Left lobe of liver (tissue), 2 donors: ENCODE data around the gene CNTFR. TPM values are rescaled to one million over a fixed set of nuclear protein-coding genes. Genes with fewer than 3 reads are reported as not detected.

Experiments
- ATAC-seq: fragments of 200-7000 bp; cut with Tn5 transposase; one replicate; pipeline ENCODE4 v1.9.1; 2020; ENCODE audit warnings: mild to moderate bottlenecking, moderate library complexity
- DNase-seq: peaks from one replicate; pipeline ENCODE4 v3.0.0-alpha.2; 2020; ENCODE audit warnings: low spot score
- total RNA-seq: library from RNA; stranded (reverse); gene quantifications from one replicate; pipeline ENCODE4 v1.2.1, GENCODE V29; 2021
- donor health status: DM: no; HTN: no; CAD: no; lungs with moderate emphysema.
- donor health status: DM: no; HTN: yes; CAD: no.

The CNTFR gene
- total RNA-seq, 1 donor from 2014 or later, result 13.0 TPM

GRCh38 chr9:34556949-34557348, 32.6 kb downstream of the CNTFR start:
- DNase-seq (no peak), ATAC-seq (no peak)

GRCh38 chr9:34555936-34556525, 33.5 kb downstream of the CNTFR start:
- no peak for DNase-seq
- ATAC-seq, result no peak

DNA sequence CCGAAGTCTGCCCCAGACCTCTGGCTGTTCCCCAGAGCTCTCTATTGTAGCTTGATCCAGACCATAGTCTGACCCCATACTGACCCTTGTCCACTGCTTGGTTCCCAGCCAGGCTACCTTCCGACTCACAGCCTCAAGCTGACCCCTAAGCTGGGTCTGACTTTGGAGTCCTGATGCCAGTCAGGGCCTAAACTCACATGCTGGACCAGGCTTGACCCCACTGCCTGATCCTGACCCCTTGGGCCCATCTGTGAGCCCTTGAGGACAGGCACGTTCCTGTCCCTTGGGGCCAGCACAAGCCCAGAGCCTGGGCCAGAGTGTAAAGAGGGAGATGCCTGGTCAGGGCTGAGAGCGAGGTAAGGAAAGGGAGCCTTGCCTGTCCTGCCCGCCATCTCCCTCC, 34.0 kb downstream of the CNTFR start:
- ATAC-seq, result peak; percentile 72
- DNase-seq, result peak; percentile 64

DNA sequence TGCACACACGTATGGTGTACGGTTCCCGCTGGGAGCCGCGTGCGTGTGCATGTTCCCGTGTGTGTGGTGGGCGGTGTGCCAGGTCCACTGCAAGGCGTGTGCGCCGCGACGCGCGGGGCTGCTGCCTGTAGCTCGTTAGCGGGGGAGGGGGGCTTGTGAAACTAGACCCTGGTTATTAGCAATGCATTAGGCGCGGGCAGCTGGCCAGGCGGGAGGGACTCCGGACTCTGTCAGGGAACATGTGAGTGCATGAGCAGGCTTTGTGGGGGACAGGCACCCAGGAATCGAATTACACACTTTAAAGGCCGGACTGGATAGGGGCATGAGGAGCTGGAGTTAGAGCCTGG, 34.5 kb downstream of the CNTFR start:
- DNase-seq (no peak), ATAC-seq (peak; percentile 47)

DNA sequence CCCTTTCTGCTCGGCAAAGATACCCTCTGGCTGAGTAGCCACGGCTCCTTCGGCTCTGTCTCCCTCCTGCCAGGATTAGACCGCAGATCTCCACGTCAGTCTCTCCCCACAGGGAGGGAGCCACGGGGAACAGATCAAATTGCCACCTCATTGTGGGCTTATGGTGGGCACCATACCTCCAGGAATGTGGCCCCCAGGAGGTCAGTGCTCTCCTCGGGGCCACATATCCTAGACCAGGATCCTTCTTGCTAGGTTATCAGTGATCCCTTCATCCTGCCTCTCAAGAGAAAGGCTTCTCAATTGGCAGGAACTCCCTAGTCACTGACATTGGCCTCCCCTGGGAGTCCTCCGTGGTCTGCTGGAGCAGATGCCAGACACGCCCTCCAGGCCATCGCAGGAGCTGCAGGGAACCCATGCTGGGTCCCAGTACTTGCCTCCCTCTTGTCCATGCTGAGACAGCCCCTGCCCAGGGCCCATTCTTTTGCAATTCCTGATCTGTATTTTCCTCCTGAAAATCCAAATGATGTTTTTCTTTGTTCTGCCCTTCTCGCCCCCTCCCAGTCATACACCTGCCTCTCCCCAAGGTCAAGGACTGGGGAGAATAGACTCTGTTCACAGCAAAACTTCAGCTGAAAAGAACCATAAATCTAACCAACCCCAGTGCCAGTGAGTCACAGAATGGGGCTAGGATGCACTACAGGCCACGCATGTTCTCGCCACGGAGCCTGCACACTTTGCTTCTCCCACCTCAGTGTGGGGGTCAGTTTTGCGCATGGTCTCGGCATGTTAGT, 35.1 kb downstream of the CNTFR start:
- DNase-seq (no peak), ATAC-seq (no peak)

DNA sequence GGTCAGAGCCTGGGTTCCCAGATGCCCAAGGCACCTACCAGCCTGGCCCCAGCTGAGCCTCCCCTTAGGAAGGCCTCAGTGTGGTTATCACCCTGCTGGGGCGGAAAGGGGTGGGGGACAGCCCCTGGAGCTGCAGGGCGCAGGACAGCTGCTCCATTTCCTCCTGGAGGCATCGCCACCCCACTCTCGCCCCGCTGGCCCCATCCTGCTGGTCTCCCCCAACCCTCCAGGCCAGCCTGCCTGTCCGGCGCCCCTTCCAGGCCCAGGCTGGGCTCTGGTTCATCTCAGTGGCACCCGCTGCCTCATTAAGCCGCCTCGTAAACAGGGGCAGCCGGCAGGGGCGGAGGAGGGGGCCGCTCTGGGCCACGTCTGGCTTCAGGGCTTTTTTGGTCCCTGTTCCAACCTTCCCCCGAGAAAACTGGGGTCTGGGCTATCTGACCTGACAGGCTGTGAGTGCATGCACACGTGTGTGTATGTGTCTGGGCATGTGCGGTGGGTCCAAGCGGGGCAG, 36.0 kb downstream of the CNTFR start:
- ATAC-seq (no peak), DNase-seq (no peak)

- DNase-seq (no peak), ATAC-seq (no peak)
Measured at GRCh38 chr9:34552986-34553385, 36.5 kb downstream of the CNTFR start.

DNA sequence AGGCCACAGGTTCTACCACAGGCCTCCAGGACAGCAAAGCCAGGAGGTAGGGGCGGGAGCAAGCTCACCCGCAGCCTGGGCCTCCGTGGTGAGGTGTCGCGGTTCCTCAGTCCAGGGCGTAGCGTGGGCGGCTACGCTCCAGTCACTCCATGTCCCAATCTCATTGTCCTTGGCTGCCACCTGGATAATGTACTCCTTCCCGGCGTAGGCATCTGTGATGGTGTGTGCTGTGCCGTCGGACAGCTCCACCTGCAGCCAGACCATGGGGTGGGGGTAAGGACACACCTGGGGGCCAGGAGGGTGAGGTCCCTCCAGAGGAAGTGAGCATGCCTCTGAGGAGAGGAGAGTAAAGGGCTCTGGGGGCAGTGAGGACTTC, 36.9 kb downstream of the CNTFR start:
- no peak for ATAC-seq
- no peak for DNase-seq

GRCh38 chr9:34551751-34552605, 37.5 kb downstream of the CNTFR start:
- ATAC-seq (no peak), DNase-seq (no peak)

- ATAC-seq (no peak), DNase-seq (no peak)
Measured at GRCh38 chr9:34550681-34551270, 38.7 kb downstream of the CNTFR start.

DNA sequence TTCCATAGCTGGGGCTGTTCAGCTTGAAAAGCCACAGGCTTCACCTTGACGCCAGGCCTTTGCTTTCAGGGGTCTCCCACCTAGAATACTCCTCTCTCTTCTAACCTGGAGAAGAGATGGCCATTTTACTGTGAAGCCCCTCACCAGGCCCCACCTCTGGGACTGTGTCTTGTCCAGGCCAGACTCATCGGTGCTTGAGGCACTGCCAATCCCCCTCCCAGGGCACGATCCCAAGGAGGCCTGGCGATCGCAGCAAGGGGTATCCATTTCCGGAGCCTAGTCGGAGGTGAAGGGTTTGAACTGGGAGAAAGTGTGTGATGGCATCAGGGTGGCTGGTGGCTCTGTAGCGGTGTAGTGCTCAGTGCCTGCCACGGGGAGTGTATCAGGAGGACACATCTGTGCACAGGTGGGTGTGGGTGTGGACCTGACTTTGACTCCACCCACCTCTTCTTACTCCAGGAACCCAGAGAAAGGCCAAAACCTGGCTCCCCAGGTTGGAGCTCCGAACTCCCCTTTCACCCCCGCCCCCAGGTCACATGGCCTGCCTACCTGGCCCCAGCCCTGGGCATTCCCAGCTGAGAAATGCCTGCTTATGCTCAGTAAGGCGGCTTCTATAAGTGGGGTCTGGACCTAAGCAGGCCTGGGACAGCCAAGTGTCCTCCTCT, 39.4 kb downstream of the CNTFR start:
- DNase-seq, result no peak

DNA sequence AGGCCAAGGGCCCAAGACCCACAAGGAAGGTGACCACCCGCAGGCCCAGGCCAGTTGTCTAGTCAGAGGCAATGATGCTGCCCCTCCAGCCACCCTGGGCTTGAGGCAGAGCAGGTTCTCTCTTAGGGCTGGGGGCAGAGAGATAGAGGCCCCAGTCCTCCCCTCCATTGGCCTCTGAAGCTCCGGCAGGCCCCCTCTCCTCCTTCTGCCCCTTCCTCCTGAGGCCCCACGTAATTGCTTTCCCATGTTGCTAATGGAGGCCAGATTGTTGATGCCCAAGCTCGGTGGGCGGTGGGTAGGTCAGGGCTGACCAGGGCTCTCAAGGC, 40.2 kb downstream of the CNTFR start:
- ATAC-seq, result no peak
- DNase-seq, result no peak

More for the DNA sequence above, 39.4 kb downstream of the CNTFR start:
- no peak for ATAC-seq

- peak; percentile 78 for DNase-seq
- peak; percentile 86 for ATAC-seq
Measured at GRCh38 chr9:34547960-34548611, 41.4 kb downstream of the CNTFR start.

GRCh38 chr9:34546834-34547827, 42.4 kb downstream of the CNTFR start:
- ATAC-seq (peak; percentile 76), DNase-seq (peak; percentile 72)

GRCh38 chr9:34546102-34546833, 43.3 kb downstream of the CNTFR start:
- ATAC-seq (no peak), DNase-seq (peak; percentile 34)

- DNase-seq, result no peak
- ATAC-seq, result no peak
Measured at GRCh38 chr9:34545497-34545896, 44.0 kb downstream of the CNTFR start.

- DNase-seq, result no peak
- ATAC-seq, result peak; percentile 59
Measured at GRCh38 chr9:34544035-34544434, 45.5 kb downstream of the CNTFR start.

DNA sequence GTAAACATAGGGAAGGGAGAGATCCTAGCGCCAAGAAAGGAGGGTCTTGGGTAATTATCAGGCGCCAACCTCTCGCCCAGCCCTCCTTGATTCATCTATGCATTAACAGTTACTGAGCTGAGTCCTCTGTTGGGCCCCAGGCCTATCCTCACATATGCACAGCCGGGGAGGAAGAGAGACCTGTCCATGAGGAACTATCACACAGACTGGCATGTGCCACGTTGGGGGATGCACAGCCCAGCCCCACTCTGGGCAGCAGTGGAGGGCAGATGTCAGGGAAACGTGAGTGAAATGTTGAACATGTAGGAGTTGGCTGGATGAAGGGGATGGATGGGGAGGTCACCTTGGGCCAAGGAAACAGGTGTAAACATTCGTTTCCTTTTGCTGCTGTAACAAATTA, 48.0 kb downstream of the CNTFR start:
- DNase-seq, result no peak

More for the DNA sequence above, 48.0 kb downstream of the CNTFR start:
- no peak for ATAC-seq
